HG02642 (cell line): Measurements from ENCODE around the gene LRTM1.

ENCODE experiments used
- ATAC-seq: cut with Tn5 transposase; IDR thresholded peaks from one replicate; pipeline ENCODE4 v1.9.1; 2021; ENCODE audit warnings: mild to moderate bottlenecking; ENCODE audit not compliant: unreplicated experiment, poor library complexity

The LRTM1 gene

DNA sequence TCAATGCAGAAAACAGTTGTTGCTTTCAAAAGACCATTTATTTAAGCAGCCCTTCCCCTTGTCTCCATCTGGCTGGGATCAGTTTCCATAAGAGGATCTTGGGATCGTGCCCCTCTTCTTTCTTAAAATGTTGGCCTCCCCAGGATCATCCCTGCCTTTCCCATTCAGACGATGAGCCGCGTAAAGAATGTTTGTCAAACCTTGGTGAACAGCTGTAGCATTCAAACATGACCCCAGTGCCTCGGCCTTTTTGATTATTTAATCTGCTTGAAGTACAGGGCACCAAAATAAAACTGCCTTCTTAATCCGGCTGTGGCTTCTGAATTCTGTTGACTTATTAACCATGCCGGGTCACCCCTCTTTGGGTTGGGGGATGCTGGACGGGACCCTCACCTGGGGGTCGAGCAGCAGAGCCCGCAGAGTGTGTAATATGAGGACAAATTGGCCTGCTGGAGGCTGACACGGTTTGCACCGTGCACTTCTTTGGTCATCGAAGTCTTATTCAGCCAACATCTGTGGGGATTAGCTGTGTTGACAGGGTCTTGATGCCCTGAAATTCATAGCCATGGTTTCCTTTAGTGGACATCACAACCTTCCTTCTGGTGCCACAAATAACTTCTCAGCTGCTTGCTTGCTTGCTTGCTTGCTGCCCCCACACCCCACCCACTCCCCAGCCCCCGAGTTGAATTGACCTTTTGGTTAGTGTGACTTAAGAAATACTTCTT is at the start of gene LRTM1:
TSS of gene LRTM1 (minus strand) at position 14 of the 725 bp plus-strand sequence. CDS start 148 bp downstream, outside the sequence.
- no peak for ATAC-seq

DNA sequence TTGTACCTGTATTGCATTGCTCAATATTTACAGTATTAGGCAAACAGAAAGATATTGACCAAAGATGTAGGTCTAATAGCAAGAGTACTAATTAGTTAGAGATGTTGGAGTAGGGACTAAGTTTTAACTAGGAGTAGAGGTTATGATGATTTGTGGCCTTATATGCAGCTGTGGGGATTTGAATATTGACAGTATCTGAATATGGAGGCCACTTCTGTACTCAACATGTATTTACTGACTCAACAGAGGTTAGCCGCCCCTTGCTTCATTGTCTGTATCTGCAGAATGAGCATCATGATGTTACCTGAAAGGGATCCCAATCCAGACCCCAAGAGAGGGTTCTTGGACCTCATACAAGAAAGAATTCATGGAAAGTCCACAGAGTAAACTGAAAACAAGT is 49.6 kb upstream of the LRTM1 start:
- ATAC-seq: no peak

DNA sequence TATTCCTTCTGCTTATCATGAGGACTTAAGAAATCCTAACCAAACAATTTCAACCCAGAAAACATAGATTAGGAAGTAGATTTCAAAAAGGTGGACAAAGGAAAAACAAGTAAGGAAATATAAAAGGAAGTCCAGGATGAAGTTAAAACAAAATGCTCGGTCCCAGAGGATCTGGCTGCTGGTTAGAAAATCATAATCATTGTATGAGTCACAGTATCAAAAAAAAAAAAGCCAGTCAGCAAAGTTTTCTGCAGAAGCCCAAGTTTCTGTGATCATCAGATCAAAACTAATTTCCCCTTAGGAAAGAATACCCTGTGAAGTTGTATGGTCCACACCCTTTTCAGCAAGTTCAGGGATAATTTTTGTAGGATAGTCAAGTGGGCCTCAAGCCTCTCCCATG is 43.0 kb upstream of the LRTM1 start:
- no peak for ATAC-seq

DNA sequence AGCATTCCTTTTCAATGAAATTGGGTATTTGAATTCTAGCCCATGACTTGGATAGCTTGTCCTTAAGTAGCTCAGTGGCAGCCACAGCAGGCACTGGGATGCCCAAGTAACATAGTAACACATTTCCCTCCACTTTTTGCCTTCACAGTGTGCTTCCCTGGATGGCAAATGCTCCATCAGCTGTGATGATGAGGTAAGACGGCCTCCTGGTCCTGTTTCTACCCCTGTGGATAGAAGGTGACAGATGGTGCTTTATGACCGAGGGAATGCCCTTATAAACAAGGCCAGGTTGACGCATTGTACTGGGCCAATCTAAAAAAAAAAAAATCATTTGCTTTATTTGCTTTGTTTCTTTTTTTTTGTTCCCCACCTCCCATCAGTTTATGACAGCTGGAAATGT is 41.8 kb upstream of the LRTM1 start:
- no peak for ATAC-seq

DNA sequence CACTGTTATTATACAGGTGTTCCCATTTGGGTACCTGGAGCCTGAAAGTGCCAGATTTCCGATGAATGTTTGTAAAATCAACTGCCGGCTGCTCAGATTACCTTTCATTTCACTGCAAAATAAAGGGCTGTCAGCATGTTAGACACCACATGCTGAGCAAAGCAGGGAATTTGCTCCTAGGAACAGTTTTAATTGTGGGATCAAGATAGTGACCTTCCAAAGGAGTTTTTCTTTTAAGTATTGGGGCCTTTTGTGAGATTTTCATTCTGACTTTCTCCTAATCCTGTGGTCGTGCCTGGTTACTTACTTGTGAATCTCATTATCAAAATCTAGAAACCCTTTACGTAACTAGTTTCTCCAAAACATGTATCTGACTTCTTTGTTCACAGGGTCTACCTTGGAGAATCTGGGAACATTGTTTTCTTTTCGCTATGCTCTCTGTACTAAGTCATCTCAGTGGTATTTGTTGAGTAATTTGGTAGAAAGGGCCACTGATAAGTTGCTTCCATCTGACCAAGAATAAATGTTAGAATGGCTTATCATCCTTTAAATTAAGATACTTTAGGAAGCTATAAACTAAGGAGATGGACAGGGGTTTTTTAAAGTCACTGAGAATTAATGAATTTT is 40.8 kb upstream of the LRTM1 start:
- no peak for ATAC-seq

- no peak for ATAC-seq
These were observed 39.9 kb upstream of the LRTM1 start for GRCh38 chr3:54967731-54968161.

- no peak for ATAC-seq
These were observed 39.1 kb upstream of the LRTM1 start for GRCh38 chr3:54966979-54967378.

- ATAC-seq: no peak
These were observed 37.9 kb upstream of the LRTM1 start for GRCh38 chr3:54965746-54966145.

- ATAC-seq: no peak
These were observed 36.2 kb upstream of the LRTM1 start for GRCh38 chr3:54964081-54964480.

DNA sequence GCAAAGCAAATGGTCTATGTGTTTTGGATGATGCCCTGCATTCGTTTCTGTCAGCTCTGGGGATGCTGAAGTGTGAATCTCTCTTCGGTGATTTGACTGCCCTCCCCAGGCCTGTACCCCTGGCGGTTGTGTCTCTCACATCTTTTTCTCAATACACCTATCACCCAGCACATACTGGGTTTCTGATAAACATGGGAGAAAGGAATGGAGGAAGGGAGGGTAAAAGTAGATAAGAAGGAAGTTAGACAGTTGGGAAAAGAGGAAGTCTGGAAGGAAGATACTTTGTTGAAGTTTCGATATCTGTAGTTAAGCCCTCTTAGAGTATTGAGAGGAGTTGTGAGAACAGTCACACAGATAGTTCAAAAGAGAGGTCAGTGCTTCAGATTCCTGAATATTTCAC is 35.8 kb upstream of the LRTM1 start:
- no peak for ATAC-seq

DNA sequence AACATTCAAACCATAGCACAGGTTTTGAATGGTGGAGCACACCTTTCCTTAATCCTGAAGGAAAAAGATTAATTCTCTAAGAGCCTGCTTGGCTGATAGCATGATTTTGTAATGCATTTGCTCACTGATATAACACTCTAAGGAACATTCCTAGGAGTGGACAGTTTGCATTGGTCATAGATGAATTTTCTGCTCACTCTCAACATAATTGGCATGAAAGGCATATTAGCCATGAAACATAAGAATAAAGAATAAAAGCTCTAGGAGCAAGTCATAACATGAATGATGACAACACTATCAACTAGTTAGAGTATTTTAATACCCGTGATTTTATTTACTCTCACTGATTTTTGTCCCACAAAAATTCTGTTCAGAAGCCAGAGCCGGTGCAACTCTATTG is 34.3 kb upstream of the LRTM1 start:
- no peak for ATAC-seq

GRCh38 chr3:54960701-54961100 is 32.8 kb upstream of the LRTM1 start:
- ATAC-seq: no peak

DNA sequence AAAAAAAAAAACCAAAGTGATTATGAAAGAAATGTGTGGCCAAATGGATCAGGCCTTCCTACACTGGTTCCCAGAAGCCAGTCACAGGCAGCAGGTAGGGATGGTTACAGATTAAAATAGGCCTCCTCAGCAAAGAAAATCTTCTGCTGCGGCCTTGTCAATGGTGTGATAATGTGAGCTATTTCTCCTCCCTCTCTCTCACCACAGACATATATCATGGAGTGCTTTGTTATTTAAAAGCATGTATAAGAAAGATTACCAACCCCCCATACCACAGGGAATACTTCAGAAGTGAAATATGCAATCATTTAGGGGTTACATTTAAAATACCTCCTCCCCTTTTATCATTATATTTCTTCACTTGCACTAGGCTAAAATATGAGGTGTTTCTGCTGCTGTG is 32.2 kb upstream of the LRTM1 start:
- no peak for ATAC-seq

- ATAC-seq: no peak
These were observed 29.9 kb upstream of the LRTM1 start for GRCh38 chr3:54957711-54958110.

DNA sequence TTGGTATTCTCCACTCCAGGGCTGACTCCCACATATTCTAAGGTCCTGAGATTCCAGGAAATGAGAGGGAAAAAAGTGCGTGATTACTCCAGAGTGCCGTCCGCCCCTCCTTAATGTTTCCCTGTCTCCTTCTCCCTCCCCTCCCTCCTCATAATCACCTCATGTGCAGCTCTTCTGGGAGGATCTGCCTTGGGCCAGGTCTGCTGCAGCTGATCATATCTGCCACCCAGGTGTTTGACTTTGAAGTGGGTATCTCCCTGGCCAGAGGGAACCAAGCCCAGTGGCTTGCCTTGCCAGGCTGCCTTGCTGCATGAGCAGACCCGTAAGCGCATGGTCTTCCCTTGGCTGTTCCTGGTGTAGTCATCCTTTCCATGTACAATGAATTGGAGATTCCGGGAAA is 28.1 kb upstream of the LRTM1 start:
- ATAC-seq: no peak

GRCh38 chr3:54955496-54955895 is 27.6 kb upstream of the LRTM1 start:
- ATAC-seq: no peak

DNA sequence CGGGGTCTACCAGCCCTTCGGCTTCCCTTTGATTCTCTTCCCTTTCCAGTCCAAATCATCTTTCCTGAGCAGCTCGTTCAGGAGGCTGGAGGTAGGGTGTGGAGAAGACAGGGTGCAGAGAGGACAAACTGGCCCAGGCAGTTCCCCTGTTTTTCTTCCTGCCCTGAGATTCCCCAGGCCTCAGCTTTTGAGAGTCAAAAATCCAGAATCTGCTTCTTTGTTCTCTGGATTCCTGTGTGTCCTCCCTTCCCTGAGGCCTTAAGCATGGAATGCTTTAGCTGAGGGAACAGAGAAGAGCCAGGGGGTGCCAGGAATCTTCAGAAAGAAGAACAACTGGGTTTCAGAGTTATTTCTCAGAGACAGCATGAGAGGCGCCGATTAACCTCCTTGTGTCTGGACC is 26.7 kb upstream of the LRTM1 start:
- ATAC-seq: no peak

DNA sequence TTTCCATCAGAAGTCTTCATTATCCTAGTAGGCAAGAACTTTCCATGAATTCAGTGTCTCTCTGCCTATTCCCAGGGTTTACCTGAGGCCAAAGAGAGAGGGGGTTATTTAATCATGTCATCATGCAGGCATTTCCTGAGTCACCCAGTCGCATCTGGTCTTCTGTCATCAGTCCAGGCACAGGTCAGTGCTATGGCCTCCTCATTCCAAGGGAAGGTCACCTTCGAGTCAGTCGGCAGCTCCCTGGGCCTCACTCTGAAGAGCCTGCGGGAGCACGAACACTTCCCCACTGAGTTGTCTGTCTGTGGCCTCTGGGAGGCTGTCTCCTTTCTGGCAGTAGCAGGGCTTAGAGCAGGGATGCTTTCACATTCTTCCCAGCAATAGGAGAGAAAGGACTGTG is 26.2 kb upstream of the LRTM1 start:
- no peak for ATAC-seq

GRCh38 chr3:54951405-54951804 is 23.5 kb upstream of the LRTM1 start:
- no peak for ATAC-seq

- no peak for ATAC-seq
These were observed 22.6 kb upstream of the LRTM1 start for GRCh38 chr3:54950391-54951003.

GRCh38 chr3:54949491-54950044 is 21.7 kb upstream of the LRTM1 start:
- ATAC-seq: no peak
